HCT116 (cell line): ENCODE data around the gene GCDH. TPM values are rescaled to one million over a fixed set of nuclear protein-coding genes. Genes with fewer than 3 reads are reported as not detected.

Experiments used
- ATAC-seq: fragments of 200-7000 bp; cut with Tn5 transposase; 2 replicates; pipeline ENCODE4 v1.9.1; 2020; ENCODE audit warnings: mild to moderate bottlenecking, moderate library complexity
- BruUV-seq: library from RNA; stranded (reverse); fragments of 400-500 nt; replicated peaks from 2 replicates; lab custom pipeline; 2021; lab: Mats Ljungman, UMichigan
- CTCF ChIA-PET: fragments of 300-600 bp; sonication (Branson Sonifier 250); formaldehyde crosslinking; loops from one replicate; lab custom pipeline; 2021; ENCODE audit warnings: antibody characterized with exemption; lab: Charles Lee
- POLR2A ChIA-PET: fragments of 300-600, 350-600 bp; sonication (Branson Sonifier 250); formaldehyde crosslinking; loops from one replicate; lab custom pipeline; 2021; ENCODE audit warnings: antibody characterized with exemption; lab: Charles Lee
- RAD21 ChIA-PET, 2 experiments: fragments of 300-600 bp; sonication (Branson Sonifier 250); formaldehyde crosslinking; loops; one replicate each; lab custom pipeline; 2023; ENCODE audit warnings: low total read pairs in 2 of 2; ENCODE audit not compliant: uncharacterized antibody in 2 of 2, unreplicated experiment in 2 of 2, low non-redundant PET in 1 of 2; lab: Charles Lee
- DNase-seq: peaks from one replicate; pipeline ENCODE4 v3.0.0-alpha.2; 2010; ENCODE audit warnings: low read depth, low spot score
- H2AFZ ChIP-seq: fragments of 200-600 bp; shearing (Covaris generic), sonication (generic); 2 replicates; pipeline ENCODE4 v1.6.1; 2017; ENCODE audit warnings: low read depth, mixed run types, mixed read lengths, antibody characterized with exemption, low read length; ENCODE audit not compliant: poor library complexity, severe bottlenecking
- H3K27ac ChIP-seq: 2 replicates; pipeline ENCODE4 v1.5.1; 2012; ENCODE audit warnings: low read depth, low read length
- H3K27me3 ChIP-seq: fragments of 200-600 bp; sonication (generic); 2 replicates; pipeline ENCODE4 v1.6.1; 2016; ENCODE audit warnings: mixed run types, low read length, mixed read lengths; ENCODE audit not compliant: insufficient read depth
- H3K36me3 ChIP-seq, 2 experiments: fragments of 200-500 bp in 1 of 2; fragments of 200-600 bp in 1 of 2; sonication (Bioruptor generic) in 1 of 2; sonication (generic) in 1 of 2; 2 replicates each; pipeline versions ENCODE4 v1.5.1 to v1.6.1; 2014 to 2016; ENCODE audit warnings: low read length in 2 of 2, inconsistent platforms in 1 of 2, mixed read lengths in 1 of 2, mixed run types in 1 of 2; ENCODE audit not compliant: insufficient read depth in 2 of 2, control insufficient read depth in 1 of 2
- H3K4me1 ChIP-seq, 2 experiments: fragments of 200-600 bp in 1 of 2; sonication (generic) in 1 of 2; 2 replicates each; pipeline versions ENCODE4 v1.5.1 to v1.6.1; 2012 to 2017; ENCODE audit warnings: low read length in 2 of 2, inconsistent platforms in 1 of 2, mild to moderate bottlenecking in 1 of 2, mixed read lengths in 1 of 2, mixed run types in 1 of 2, moderate library complexity in 1 of 2; ENCODE audit not compliant: insufficient read depth in 2 of 2, control insufficient read depth in 1 of 2
- H3K4me2 ChIP-seq: fragments of 200-600 bp; sonication (generic); 2 replicates; pipeline ENCODE4 v1.6.1; 2017; ENCODE audit warnings: mixed run types, low read length, mixed read lengths
- H3K4me3 ChIP-seq, 2 experiments: fragments of 200-600 bp in 1 of 2; sonication (generic) in 1 of 2; replicated peaks in 1 of 2; 2 replicates each; pipeline ENCODE4 v1.5.1; 2011 to 2016; ENCODE audit warnings: low read length in 2 of 2, control low read depth in 1 of 2, low read depth in 1 of 2, mild to moderate bottlenecking in 1 of 2, mixed read lengths in 1 of 2, mixed run types in 1 of 2
- H3K79me2 ChIP-seq: fragments of 200-600 bp; sonication (generic); 2 replicates; pipeline ENCODE4 v1.6.1; 2017; ENCODE audit warnings: mild to moderate bottlenecking, mixed run types, low read length, moderate library complexity, mixed read lengths; ENCODE audit not compliant: insufficient read depth
- H3K9ac ChIP-seq: fragments of 200-600 bp; sonication (generic); 2 replicates; pipeline ENCODE4 v1.6.1; 2016; ENCODE audit warnings: low read length, mixed read lengths
- H3K9me2 ChIP-seq: fragments of 200-600 bp; sonication (generic), shearing (Covaris generic); 2 replicates; pipeline ENCODE4 v1.6.1; 2017; ENCODE audit warnings: mixed run types, mild to moderate bottlenecking, moderate library complexity; ENCODE audit not compliant: insufficient read depth
- H3K9me3 ChIP-seq, 2 experiments: fragments of 200-500 bp in 1 of 2; fragments of 200-600 bp in 1 of 2; sonication (Bioruptor generic) in 1 of 2; sonication (generic) in 1 of 2; 2 replicates each; pipeline ENCODE4 v1.6.1; 2014 to 2017; ENCODE audit warnings: low read length in 2 of 2, mixed read lengths in 2 of 2, inconsistent platforms in 1 of 2, low read depth in 1 of 2, mild to moderate bottlenecking in 1 of 2, mixed run types in 1 of 2, moderate library complexity in 1 of 2; ENCODE audit not compliant: control insufficient read depth in 1 of 2, insufficient read depth in 1 of 2
- H4K20me1 ChIP-seq: fragments of 200-600 bp; sonication (generic), shearing (Covaris generic); 2 replicates; pipeline ENCODE4 v1.6.1; 2017; ENCODE audit warnings: mixed run types, mild to moderate bottlenecking, moderate library complexity; ENCODE audit not compliant: insufficient read depth
- CBX3 ChIP-seq: IDR thresholded peaks from 2 replicates; pipeline ENCODE4 v1.6.1; 2012; ENCODE audit warnings: low read depth
- EGR1 ChIP-seq: IDR thresholded peaks from 2 replicates; pipeline ENCODE4 v1.6.1; 2012; ENCODE audit warnings: low read depth
- EZH2phosphoT487 ChIP-seq: fragments of 200-600 bp; IDR thresholded peaks from 2 replicates; pipeline ENCODE4 v1.6.1; 2018; ENCODE audit warnings: antibody characterized with exemption, borderline replicate concordance
- FOSL1 ChIP-seq: IDR thresholded peaks from 2 replicates; pipeline ENCODE4 v1.6.1; 2012; ENCODE audit warnings: low read depth
- POLR2A ChIP-seq: IDR thresholded peaks from 2 replicates; pipeline ENCODE4 v1.7.0; 2011; ENCODE audit warnings: borderline replicate concordance; ENCODE audit not compliant: insufficient read depth, insufficient read length; ENCODE audit errors: extremely low read depth
- POLR2AphosphoS5 ChIP-seq: IDR thresholded peaks from 2 replicates; pipeline ENCODE4 v1.6.1; 2011; ENCODE audit warnings: mild to moderate bottlenecking, low read depth, low read length, moderate library complexity
- SIN3A ChIP-seq: IDR thresholded peaks from 2 replicates; pipeline ENCODE4 v1.6.1; 2012; ENCODE audit warnings: low read depth
- SP1 ChIP-seq: IDR thresholded peaks from 2 replicates; pipeline ENCODE4 v1.6.1; 2012; ENCODE audit warnings: low read depth
- SRF ChIP-seq: IDR thresholded peaks from 2 replicates; pipeline ENCODE4 v1.6.1; 2012; ENCODE audit warnings: low read depth
- TCF7L2 ChIP-seq: IDR thresholded peaks from 2 replicates; pipeline ENCODE4 v1.7.0; 2011; ENCODE audit warnings: borderline replicate concordance, inconsistent platforms; ENCODE audit not compliant: insufficient read depth, insufficient read length; ENCODE audit errors: extremely low read depth
- YY1 ChIP-seq: IDR thresholded peaks from 2 replicates; pipeline ENCODE4 v1.6.1; 2011; ENCODE audit warnings: low read length, low read depth, moderate library complexity, mild to moderate bottlenecking; ENCODE audit not compliant: insufficient replicate concordance; ENCODE audit errors: extremely low read depth
- ZNF274 ChIP-seq: fragments of 200-500 bp; sonication (Bioruptor generic); IDR thresholded peaks from 2 replicates; pipeline ENCODE4 v1.6.1; 2014; ENCODE audit warnings: mild to moderate bottlenecking, low read depth, low read length, inconsistent platforms
- intact Hi-C: fragments of 100-400 bp; cut with micrococcal nuclease; formaldehyde crosslinking; loops from 2 replicates; pipeline ENCODE4 v1.10.0; 2022
- total RNA-seq: library from RNA; stranded (reverse); gene quantifications from one replicate; pipeline ENCODE4 v1.2.1, GENCODE V29; 2021; ENCODE audit not compliant: unreplicated experiment
- TF ChIP-seq, protein P1 (sequence below): IDR thresholded peaks from 2 replicates; pipeline ENCODE4 v1.6.1; 2012
- TF ChIP-seq, protein P2 (sequence below): IDR thresholded peaks from 2 replicates; pipeline ENCODE4 v1.6.1; 2011; ENCODE audit warnings: mild to moderate bottlenecking, low read length, moderate library complexity; ENCODE audit not compliant: insufficient replicate concordance; ENCODE audit errors: extremely low read depth
- TF ChIP-seq, protein P3 (sequence below): IDR thresholded peaks from 2 replicates; pipeline ENCODE4 v1.6.1; 2012

The GCDH gene
- total RNA-seq, 1 experiment from 2014 or later: 23.2 TPM

DNA sequence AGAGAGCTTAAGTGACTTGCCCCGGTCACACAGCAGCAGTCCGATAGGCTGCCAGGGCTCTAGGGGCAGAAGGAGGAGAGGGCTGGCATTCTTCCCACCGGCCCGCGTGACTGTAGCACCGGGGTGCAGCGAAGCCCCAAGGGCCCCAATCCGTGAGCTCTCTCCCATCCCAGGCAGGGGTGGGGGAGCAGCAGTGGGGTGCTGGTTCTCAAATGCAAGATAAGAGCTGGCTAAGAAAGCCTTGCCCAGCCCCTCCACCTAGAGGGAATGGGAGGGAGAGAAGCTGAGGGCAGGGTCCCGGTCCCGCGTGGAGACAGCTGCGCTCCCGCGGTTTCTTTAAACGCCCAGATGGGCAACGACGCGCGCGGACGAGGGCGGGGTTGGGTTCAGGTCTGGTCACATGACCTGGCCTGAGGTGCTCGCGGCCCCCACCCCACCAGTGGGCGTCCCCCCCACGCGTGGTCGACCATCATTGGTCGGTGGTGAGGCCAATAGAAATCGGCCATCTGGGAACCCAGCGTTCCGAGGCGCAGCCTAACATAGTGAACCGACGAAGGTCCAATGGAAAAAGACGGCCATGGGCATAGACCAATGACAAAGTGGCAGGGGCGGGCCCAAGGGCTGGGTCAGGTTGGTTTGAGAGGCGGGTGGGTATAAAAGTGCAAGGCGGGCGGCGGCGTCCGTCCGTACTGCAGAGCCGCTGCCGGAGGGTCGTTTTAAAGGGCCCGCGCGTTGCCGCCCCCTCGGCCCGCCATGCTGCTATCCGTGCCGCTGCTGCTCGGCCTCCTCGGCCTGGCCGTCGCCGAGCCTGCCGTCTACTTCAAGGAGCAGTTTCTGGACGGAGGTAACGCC, 47.2 kb downstream of the GCDH start, which contains the start of gene CALR:
Gene CALR, plus strand, starts transcription at position 683 of the 852 bp plus-strand sequence. Its CDS starts 71 bp downstream, at position 754.
- ChIA-PET POLR2A (interaction anchor here (0.5 to 1.6 kb wide), 6 partner anchors 8 to 172 kb away, joined by 3 to 5 read pairs (median 4); partner anchors contain the start of genes RAD23A and SYCE2), CTCF (interaction anchor here (1.7 kb wide), 1 partner anchor 27 kb away, joined by 8 read pairs; no protein-coding TSS in a partner anchor), RAD21 (no interaction called here)
- peaks cover 18 to 39% of the 10 kb centered on the region in 2 experiments for H3K36me3 ChIP-seq
- no peaks in the 10 kb centered on the region for H4K20me1 ChIP-seq
- H3K9ac ChIP-seq: peak within 1 kb of the TSS; percentile 95
- peaks cover 15 to 46% of the 10 kb centered on the region in 2 experiments for H3K4me1 ChIP-seq
- peak; percentile 99 for TF ChIP-seq SP1
- TF ChIP-seq, protein P1, sequence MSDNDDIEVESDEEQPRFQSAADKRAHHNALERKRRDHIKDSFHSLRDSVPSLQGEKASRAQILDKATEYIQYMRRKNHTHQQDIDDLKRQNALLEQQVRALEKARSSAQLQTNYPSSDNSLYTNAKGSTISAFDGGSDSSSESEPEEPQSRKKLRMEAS: peak; percentile 68; the same call in 1 of the 2 replicates
- no peak for TF ChIP-seq FOSL1
- TF ChIP-seq POLR2A: peak; percentile 96
- no peak for TF ChIP-seq SRF
- TF ChIP-seq EGR1: peak; percentile 57; the same call in 1 of the 2 replicates
- no peak for TF ChIP-seq CBX3
- TF ChIP-seq YY1: peak; percentile 69
- TF ChIP-seq, protein P2, sequence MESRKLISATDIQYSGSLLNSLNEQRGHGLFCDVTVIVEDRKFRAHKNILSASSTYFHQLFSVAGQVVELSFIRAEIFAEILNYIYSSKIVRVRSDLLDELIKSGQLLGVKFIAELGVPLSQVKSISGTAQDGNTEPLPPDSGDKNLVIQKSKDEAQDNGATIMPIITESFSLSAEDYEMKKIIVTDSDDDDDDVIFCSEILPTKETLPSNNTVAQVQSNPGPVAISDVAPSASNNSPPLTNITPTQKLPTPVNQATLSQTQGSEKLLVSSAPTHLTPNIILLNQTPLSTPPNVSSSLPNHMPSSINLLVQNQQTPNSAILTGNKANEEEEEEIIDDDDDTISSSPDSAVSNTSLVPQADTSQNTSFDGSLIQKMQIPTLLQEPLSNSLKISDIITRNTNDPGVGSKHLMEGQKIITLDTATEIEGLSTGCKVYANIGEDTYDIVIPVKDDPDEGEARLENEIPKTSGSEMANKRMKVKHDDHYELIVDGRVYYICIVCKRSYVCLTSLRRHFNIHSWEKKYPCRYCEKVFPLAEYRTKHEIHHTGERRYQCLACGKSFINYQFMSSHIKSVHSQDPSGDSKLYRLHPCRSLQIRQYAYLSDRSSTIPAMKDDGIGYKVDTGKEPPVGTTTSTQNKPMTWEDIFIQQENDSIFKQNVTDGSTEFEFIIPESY: no peak
- no peak for TF ChIP-seq ZNF274
- TF ChIP-seq SIN3A: peak; percentile 91
- peak; percentile 99 for TF ChIP-seq POLR2AphosphoS5
- TF ChIP-seq TCF7L2: peak; percentile 74
- no peak for TF ChIP-seq EZH2phosphoT487
- TF ChIP-seq, protein P3, sequence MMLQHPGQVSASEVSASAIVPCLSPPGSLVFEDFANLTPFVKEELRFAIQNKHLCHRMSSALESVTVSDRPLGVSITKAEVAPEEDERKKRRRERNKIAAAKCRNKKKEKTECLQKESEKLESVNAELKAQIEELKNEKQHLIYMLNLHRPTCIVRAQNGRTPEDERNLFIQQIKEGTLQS: no peak
- H3K4me3 ChIP-seq: peak within 1 kb of the TSS; percentile 98 to 99
- no peaks in the 10 kb centered on the region for H3K9me3 ChIP-seq
- H3K4me2 ChIP-seq: peak within 1 kb of the TSS; percentile 92
- no peaks in the 10 kb centered on the region for H3K9me2 ChIP-seq
- ATAC-seq (peak; percentile 90), DNase-seq (peak; percentile 99)
- H2AFZ ChIP-seq: no peak within 1 kb of the TSS
- intact Hi-C loops: loop anchor here (2.0 kb wide), 1 partner anchor 47 kb away; the partner anchor contains the start of gene GCDH
- BruUV-seq: no TSS peak
- peaks cover 48% of the 10 kb centered on the region for H3K79me2 ChIP-seq
- no peaks in the 10 kb centered on the region for H3K27me3 ChIP-seq
- peak within 1 kb of the TSS; percentile 79 for H3K27ac ChIP-seq
